Measurements from ENCODE around the gene TEX2.

The TEX2 gene

GRCh38 chr17:64254755-64255154, 8.3 kb downstream of the TEX2 start:
- H3K27me3 ChIP-seq (ENCODE audit: control insufficient read depth, insufficient read depth, low read length), result no peaks in the 10 kb centered on the region
- peaks cover 64% of the 10 kb centered on the region for H3K79me2 ChIP-seq
- no peaks in the 10 kb centered on the region for H3K36me3 ChIP-seq (ENCODE audit: control insufficient read depth, insufficient read depth, low read length)
- peak overlapping the region; percentile 61 for H3K27ac ChIP-seq
- TF ChIP-seq, protein P1, sequence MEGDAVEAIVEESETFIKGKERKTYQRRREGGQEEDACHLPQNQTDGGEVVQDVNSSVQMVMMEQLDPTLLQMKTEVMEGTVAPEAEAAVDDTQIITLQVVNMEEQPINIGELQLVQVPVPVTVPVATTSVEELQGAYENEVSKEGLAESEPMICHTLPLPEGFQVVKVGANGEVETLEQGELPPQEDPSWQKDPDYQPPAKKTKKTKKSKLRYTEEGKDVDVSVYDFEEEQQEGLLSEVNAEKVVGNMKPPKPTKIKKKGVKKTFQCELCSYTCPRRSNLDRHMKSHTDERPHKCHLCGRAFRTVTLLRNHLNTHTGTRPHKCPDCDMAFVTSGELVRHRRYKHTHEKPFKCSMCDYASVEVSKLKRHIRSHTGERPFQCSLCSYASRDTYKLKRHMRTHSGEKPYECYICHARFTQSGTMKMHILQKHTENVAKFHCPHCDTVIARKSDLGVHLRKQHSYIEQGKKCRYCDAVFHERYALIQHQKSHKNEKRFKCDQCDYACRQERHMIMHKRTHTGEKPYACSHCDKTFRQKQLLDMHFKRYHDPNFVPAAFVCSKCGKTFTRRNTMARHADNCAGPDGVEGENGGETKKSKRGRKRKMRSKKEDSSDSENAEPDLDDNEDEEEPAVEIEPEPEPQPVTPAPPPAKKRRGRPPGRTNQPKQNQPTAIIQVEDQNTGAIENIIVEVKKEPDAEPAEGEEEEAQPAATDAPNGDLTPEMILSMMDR (IDR thresholded peaks at IDR 0.05), result no peak
- H3K9ac ChIP-seq, result no peak overlapping the region
- H2AFZ ChIP-seq, result no peak overlapping the region
- no peak overlapping the region for H3K4me3 ChIP-seq (ENCODE audit: low read depth, low read length)
- peaks cover 75% of the 10 kb centered on the region for H3K4me1 ChIP-seq
- no peak overlapping the region for H3K4me2 ChIP-seq (ENCODE audit: low read length)
- H3K9me3 ChIP-seq (ENCODE audit: control insufficient read depth, low read length), result no peaks in the 10 kb centered on the region

DNA sequence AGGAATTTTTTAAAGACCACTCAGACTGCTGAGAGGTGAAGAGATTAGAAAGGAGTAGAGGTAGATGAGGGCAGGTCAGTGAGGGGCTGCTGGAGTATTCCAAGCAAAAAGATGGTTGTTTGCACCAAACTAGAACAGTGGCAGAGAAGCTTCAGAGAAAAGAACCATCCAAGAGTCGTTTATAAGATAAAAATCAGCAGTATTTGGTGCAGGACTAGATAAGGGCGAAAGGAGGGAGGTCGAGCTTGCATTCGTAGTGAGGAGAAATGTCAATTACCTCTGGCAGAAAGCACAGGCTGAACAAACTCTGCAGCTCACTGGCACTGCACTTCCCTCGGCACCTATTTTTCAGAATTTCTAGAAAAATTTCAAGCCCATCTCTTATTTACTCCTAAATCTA, 9.6 kb downstream of the TEX2 start:
- H3K9ac ChIP-seq, result no peak overlapping the region
- H3K9me3 ChIP-seq (ENCODE audit: control insufficient read depth, low read length), result no peaks in the 10 kb centered on the region
- H3K4me1 ChIP-seq, result peaks cover 84% of the 10 kb centered on the region
- TF ChIP-seq, protein P1 (IDR thresholded peaks at IDR 0.05), result no peak
- H3K79me2 ChIP-seq, result peaks cover 64% of the 10 kb centered on the region
- H3K27ac ChIP-seq, result peak overlapping the region; percentile 70
- peak overlapping the region; percentile 34 for H2AFZ ChIP-seq
- no peak overlapping the region for H3K4me3 ChIP-seq (ENCODE audit: low read depth, low read length)
- H3K27me3 ChIP-seq (ENCODE audit: control insufficient read depth, insufficient read depth, low read length), result no peaks in the 10 kb centered on the region
- no peaks in the 10 kb centered on the region for H3K36me3 ChIP-seq (ENCODE audit: control insufficient read depth, insufficient read depth, low read length)
- peak overlapping the region; percentile 33 for H3K4me2 ChIP-seq (ENCODE audit: low read length)

DNA sequence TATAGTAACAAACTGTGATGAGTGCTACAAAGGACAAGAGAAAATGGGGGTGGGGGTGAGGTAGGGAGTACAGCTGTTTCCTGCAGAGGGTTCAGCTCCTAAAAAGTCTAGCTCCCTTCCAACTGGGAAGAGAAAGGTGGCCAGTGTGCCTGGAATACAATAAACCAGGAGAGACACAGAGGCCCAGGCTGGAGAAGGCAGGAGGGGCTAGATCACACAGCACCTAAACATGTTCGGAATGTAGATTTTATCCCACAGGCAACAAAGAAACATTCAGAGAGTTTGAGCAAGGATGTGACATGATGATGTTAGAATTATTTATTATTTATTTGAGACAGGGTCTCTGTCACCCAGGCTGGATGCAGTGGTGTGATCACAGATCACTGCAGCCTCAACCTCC, 10.2 kb downstream of the TEX2 start:
- H2AFZ ChIP-seq, result no peak overlapping the region
- no peaks in the 10 kb centered on the region for H3K36me3 ChIP-seq (ENCODE audit: control insufficient read depth, insufficient read depth, low read length)
- H3K79me2 ChIP-seq, result peaks cover 64% of the 10 kb centered on the region
- peaks cover 89% of the 10 kb centered on the region for H3K4me1 ChIP-seq
- no peaks in the 10 kb centered on the region for H3K27me3 ChIP-seq (ENCODE audit: control insufficient read depth, insufficient read depth, low read length)
- no peak overlapping the region for H3K9ac ChIP-seq
- H3K9me3 ChIP-seq (ENCODE audit: control insufficient read depth, low read length), result no peaks in the 10 kb centered on the region
- TF ChIP-seq, protein P1 (IDR thresholded peaks at IDR 0.05), result no peak
- peak overlapping the region; percentile 70 for H3K27ac ChIP-seq
- no peak overlapping the region for H3K4me3 ChIP-seq (ENCODE audit: low read depth, low read length)
- no peak overlapping the region for H3K4me2 ChIP-seq (ENCODE audit: low read length)

DNA sequence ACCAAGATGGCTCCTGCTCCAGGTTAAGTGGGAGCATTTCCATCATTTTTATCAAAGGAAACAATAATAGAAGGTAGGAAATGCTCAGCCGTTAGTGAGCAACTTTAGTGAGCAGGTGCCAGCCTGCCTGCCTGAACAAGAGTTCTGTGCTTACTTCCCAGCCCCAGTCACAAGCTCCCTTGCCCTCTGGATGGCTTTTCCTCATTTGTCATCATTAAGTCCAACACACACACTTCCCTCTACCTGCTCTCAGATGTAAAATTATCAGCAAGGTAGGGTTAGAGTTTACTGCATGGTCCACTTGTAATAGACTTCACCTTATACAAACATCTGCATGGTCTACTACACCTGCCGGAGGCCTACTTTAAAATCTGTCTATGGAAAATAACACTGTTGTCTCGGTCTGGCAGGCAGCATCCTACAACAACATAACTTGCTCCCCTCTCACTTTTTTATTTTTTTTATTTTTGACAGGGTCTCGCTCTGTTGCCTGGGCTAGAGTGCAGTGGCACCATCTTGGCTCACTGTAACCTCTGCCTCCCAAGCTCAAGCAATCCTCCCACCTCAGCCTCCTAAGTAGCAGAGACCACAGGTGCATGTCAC, 12.7 kb downstream of the TEX2 start:
- no peak overlapping the region for H3K9ac ChIP-seq
- H3K27ac ChIP-seq, result peak overlapping the region; percentile 33
- peaks cover 67% of the 10 kb centered on the region for H3K4me1 ChIP-seq
- peaks cover 74% of the 10 kb centered on the region for H3K79me2 ChIP-seq
- no peak overlapping the region for H3K4me3 ChIP-seq (ENCODE audit: low read depth, low read length)
- H3K36me3 ChIP-seq (ENCODE audit: control insufficient read depth, insufficient read depth, low read length), result no peaks in the 10 kb centered on the region
- H2AFZ ChIP-seq, result no peak overlapping the region
- H3K4me2 ChIP-seq (ENCODE audit: low read length), result peak overlapping the region; percentile 6
- no peaks in the 10 kb centered on the region for H3K9me3 ChIP-seq (ENCODE audit: control insufficient read depth, low read length)
- H3K27me3 ChIP-seq (ENCODE audit: control insufficient read depth, insufficient read depth, low read length), result no peaks in the 10 kb centered on the region
- TF ChIP-seq, protein P1 (IDR thresholded peaks at IDR 0.05), result no peak

DNA sequence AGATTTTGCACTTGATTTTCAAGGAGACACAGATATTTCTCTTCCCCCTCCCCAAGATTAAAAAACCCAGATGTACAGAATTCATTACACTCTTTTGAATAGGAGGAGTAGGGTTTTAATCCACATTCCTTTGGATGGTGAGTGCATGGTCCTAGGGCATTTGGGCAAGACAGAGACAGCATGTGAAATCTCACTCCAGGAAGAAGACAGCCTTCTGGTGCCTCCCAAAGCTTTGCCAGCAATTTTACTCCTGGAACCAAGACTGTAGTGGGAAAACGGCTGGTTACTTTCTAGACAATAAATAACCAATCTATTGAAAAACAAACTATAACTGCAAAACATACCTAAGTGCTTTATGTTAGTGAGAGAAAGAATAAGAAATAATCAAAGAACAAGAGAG, 15.2 kb downstream of the TEX2 start:
- H3K4me3 ChIP-seq (ENCODE audit: low read depth, low read length), result no peak overlapping the region
- H3K36me3 ChIP-seq (ENCODE audit: control insufficient read depth, insufficient read depth, low read length), result no peaks in the 10 kb centered on the region
- no peak overlapping the region for H3K9ac ChIP-seq
- no peak overlapping the region for H3K4me2 ChIP-seq (ENCODE audit: low read length)
- H2AFZ ChIP-seq, result no peak overlapping the region
- no peak overlapping the region for H3K27ac ChIP-seq
- TF ChIP-seq, protein P1 (IDR thresholded peaks at IDR 0.05), result no peak
- no peaks in the 10 kb centered on the region for H3K27me3 ChIP-seq (ENCODE audit: control insufficient read depth, insufficient read depth, low read length)
- peaks cover 44% of the 10 kb centered on the region for H3K4me1 ChIP-seq
- peaks cover 79% of the 10 kb centered on the region for H3K79me2 ChIP-seq
- no peaks in the 10 kb centered on the region for H3K9me3 ChIP-seq (ENCODE audit: control insufficient read depth, low read length)
